Measurements from ENCODE around the gene NSUN6.

Gene NSUN6

DNA sequence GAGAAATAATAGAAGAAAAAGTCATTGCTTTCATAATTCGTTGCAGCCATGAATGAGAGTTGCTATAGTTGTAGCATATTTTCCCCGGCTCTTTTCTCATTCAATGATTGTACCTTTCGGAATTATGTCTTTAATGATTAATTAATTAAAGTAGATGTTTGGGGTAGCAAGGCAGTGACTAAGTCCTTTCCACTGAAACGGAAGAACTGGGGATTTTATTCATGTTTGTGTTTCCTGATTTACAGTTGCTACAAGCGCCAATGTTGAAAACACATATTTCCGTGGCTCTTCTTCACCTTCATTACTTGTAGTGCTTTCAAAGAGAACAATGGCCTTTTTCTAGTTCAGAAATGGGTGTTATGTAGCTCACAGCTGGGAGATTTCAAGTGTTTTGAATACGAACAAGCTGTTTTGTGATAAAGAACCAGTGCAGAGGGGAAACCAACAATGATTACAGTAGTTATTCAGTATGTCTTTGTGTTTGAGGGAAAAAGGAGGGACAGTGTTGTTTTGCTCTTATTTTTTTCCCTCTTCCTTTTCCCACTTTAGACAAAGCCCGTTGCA lies 153.5 kb downstream of the NSUN6 start:
- DNase-seq, result no peak
